Left ventricle myocardium inferior (tissue), 1 donor: ENCODE results near the gene MIX23. TPM values are rescaled to one million over a fixed set of nuclear protein-coding genes. Genes with fewer than 3 reads are reported as not detected.

Experiments
- DNase-seq: peaks from one replicate; pipeline ENCODE4 v3.0.0-alpha.2; 2020
- H3K27ac ChIP-seq: fragments of 200-600 bp; replicated peaks from 2 replicates; pipeline ENCODE4 v1.8.0; 2021
- H3K27me3 ChIP-seq: fragments of 200-600 bp; 2 replicates; pipeline ENCODE4 v1.8.0; 2021; ENCODE audit warnings: low read depth
- H3K36me3 ChIP-seq: fragments of 200-600 bp; 2 replicates; pipeline ENCODE4 v1.8.0; 2021
- H3K4me1 ChIP-seq: fragments of 200-600 bp; 2 replicates; pipeline ENCODE4 v1.8.0; 2021
- H3K4me3 ChIP-seq: fragments of 200-600 bp; 2 replicates; pipeline ENCODE4 v1.8.0; 2021; ENCODE audit warnings: mild to moderate bottlenecking, moderate library complexity
- H3K9me3 ChIP-seq: fragments of 200-600 bp; replicated peaks from 2 replicates; pipeline ENCODE4 v1.8.0; 2021
- intact Hi-C: fragments of 100-400 bp; cut with micrococcal nuclease; formaldehyde crosslinking; loops from one replicate; pipeline ENCODE4 v1.11.0; 2022
- total RNA-seq: library from RNA; stranded (reverse); fragmentation: NEBNext Ultra II Directional; extraction: Animal tissue kit (Norgen Biotek cat#: 25700); gene quantifications from one replicate; pipeline ENCODE4 v1.2.1, GENCODE V29; 2021
- TF ChIP-seq, protein P1 (sequence below): fragments of 200-600 bp; IDR thresholded peaks from 2 replicates; pipeline ENCODE4 v1.8.0; 2021; ENCODE audit warnings: antibody characterized with exemption, mild to moderate bottlenecking, borderline replicate concordance
- donor health status: DM: no; HTN: yes; CAD: no; lungs with severe emphysema.

MIX23 gene
- total RNA-seq, 1 donor from 2014 or later: 32.7 TPM

DNA sequence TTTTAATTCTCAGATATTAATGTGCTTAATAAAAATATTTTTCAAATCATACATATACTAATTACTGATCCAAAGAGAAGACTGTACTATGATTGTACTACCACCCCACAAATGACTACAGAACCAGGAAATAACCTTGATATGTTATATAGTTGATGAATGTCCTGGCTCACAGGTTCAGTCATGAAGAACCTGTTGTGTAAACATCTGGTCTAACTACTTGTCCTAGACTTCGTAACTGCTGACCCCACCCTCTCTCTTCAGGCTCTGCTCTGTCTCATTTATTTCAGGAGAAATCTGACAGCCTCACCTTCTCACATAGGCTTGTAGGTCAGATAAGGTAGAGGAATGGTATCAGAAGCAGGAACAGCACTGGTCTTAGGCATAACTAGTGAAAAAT lies 72.7 kb downstream of the MIX23 start:
- DNase-seq: no peak
- TF ChIP-seq, protein P1, sequence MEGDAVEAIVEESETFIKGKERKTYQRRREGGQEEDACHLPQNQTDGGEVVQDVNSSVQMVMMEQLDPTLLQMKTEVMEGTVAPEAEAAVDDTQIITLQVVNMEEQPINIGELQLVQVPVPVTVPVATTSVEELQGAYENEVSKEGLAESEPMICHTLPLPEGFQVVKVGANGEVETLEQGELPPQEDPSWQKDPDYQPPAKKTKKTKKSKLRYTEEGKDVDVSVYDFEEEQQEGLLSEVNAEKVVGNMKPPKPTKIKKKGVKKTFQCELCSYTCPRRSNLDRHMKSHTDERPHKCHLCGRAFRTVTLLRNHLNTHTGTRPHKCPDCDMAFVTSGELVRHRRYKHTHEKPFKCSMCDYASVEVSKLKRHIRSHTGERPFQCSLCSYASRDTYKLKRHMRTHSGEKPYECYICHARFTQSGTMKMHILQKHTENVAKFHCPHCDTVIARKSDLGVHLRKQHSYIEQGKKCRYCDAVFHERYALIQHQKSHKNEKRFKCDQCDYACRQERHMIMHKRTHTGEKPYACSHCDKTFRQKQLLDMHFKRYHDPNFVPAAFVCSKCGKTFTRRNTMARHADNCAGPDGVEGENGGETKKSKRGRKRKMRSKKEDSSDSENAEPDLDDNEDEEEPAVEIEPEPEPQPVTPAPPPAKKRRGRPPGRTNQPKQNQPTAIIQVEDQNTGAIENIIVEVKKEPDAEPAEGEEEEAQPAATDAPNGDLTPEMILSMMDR: no peak
- no peak overlapping the region for H3K4me3 ChIP-seq
- no peak overlapping the region for H3K27ac ChIP-seq
- H3K4me1 ChIP-seq: no peaks in the 10 kb centered on the region
- peaks cover 12% of the 10 kb centered on the region for H3K27me3 ChIP-seq
- no peaks in the 10 kb centered on the region for H3K9me3 ChIP-seq
- intact Hi-C loops: no loop called here
- no peaks in the 10 kb centered on the region for H3K36me3 ChIP-seq

Other genes starting within 250 kb of the MIX23 start
- not detected for gene CASR, start 199.6 kb downstream of the MIX23 start, total RNA-seq
- 0.74 TPM for gene CSTA, start 58.0 kb downstream of the MIX23 start, total RNA-seq
- gene FAM162A, start 951 bp upstream of the MIX23 start, total RNA-seq: 141 TPM
- gene WDR5B, start 32.8 kb upstream of the MIX23 start, total RNA-seq: 3.3 TPM
- gene KPNA1, start 131.7 kb upstream of the MIX23 start, total RNA-seq: 64.9 TPM
- gene PARP9, start 181.1 kb upstream of the MIX23 start, total RNA-seq: 12.6 TPM
- 13.6 TPM for gene DTX3L, start 181.1 kb upstream of the MIX23 start, total RNA-seq
- 0.80 TPM for gene PARP15, start 194.4 kb upstream of the MIX23 start, total RNA-seq